ENCODE results near the gene RPS15. TPM values are rescaled to one million over a fixed set of nuclear protein-coding genes. Genes with fewer than 3 reads are reported as not detected.

The RPS15 gene
- total RNA-seq, 4 donors from 2014 or later: 1,291 to 3,466 (median 2,344) TPM

- no peak for ATAC-seq
- 71% methylated on average over 7 of the region's 11 CpGs; no CpG with 5 or more reads in 1 of the 2 donors for WGBS, 2 donors (ENCODE audit: low coverage in 1 of 2)
- Histone ChIP-seq H3K27ac (no peak overlapping the region), H3K4me3 (peak overlapping the region in 1 of 2 donors; percentile 64), H3K4me1 (peaks cover 3 to 44% (median 9%) of the 10 kb centered on the region in 3 donors), H3K9me3 (no peaks in the 10 kb centered on the region), H3K36me3 (peaks cover 0 to 4% of the 10 kb centered on the region in 2 donors), H3K27me3 (no peaks in the 10 kb centered on the region)
- TF ChIP-seq POLR2AphosphoS5 (IDR thresholded peaks at IDR 0.05) (no peak), CTCF (IDR thresholded peaks at IDR 0.05) (no peak), POLR2A (IDR thresholded peaks at IDR 0.05) (no peak), EP300 (IDR thresholded peaks at IDR 0.05) (no peak)
These were observed 36.3 kb upstream of the RPS15 start for GRCh38 chr19:1401889-1402217.

- H3K4me3 ChIP-seq: no peak overlapping the region
- H3K27ac ChIP-seq: no peak overlapping the region
- no peaks in the 10 kb centered on the region for H3K27me3 ChIP-seq
- no peaks in the 10 kb centered on the region for H3K9me3 ChIP-seq
- no peak for ATAC-seq
- H3K36me3 ChIP-seq: peaks cover 0 to 4% of the 10 kb centered on the region in 2 donors
- 75% methylated on average over 2 of the region's 25 CpGs; no CpG with 5 or more reads in 1 of the 2 donors for WGBS, 2 donors (ENCODE audit: low coverage in 1 of 2)
- TF ChIP-seq POLR2AphosphoS5 (IDR thresholded peaks at IDR 0.05): no peak
- TF ChIP-seq POLR2A (IDR thresholded peaks at IDR 0.05): no peak
- TF ChIP-seq CTCF (IDR thresholded peaks at IDR 0.05): no peak
- no peak for TF ChIP-seq EP300 (IDR thresholded peaks at IDR 0.05)
- peaks cover 3 to 46% (median 9%) of the 10 kb centered on the region in 3 donors for H3K4me1 ChIP-seq
These were observed 35.7 kb upstream of the RPS15 start for GRCh38 chr19:1402411-1403070.

- WGBS, 2 donors (ENCODE audit: low coverage in 1 of 2): 1 to 7% methylated on average over 2 to 6 of the region's 72 CpGs
- no peaks in the 10 kb centered on the region for H3K27me3 ChIP-seq
- H3K4me3 ChIP-seq: peak overlapping the region; percentile 8 to 100
- no peaks in the 10 kb centered on the region for H3K9me3 ChIP-seq
- peak in 3 of 4 experiments; percentile 14 to 35 (median 22) for TF ChIP-seq CTCF (IDR thresholded peaks at IDR 0.05)
- no peak for TF ChIP-seq EP300 (IDR thresholded peaks at IDR 0.05)
- no peaks in the 10 kb centered on the region for H3K36me3 ChIP-seq
- H3K4me1 ChIP-seq: peaks cover 3 to 54% (median 31%) of the 10 kb centered on the region in 3 donors
- H3K27ac ChIP-seq: peak overlapping the region in 3 of 4 donors; percentile 84 to 98 (median 96)
- ATAC-seq: peak; percentile 94
These were observed 31.2 kb upstream of the RPS15 start for GRCh38 chr19:1406774-1407527.

- no CpG with 5 or more reads among the region's 121 CpGs for WGBS, 2 donors (ENCODE audit: low coverage in 1 of 2)
- H3K27ac ChIP-seq: peak within 1 kb of the TSS; percentile 83 to 98 (median 97)
- peaks cover 0 to 6% of the 10 kb centered on the region in 2 donors for H3K36me3 ChIP-seq
- no peak for ATAC-seq
- H3K4me1 ChIP-seq: peaks cover 3 to 54% (median 37%) of the 10 kb centered on the region in 3 donors
- H3K9me3 ChIP-seq: no peaks in the 10 kb centered on the region
- no peaks in the 10 kb centered on the region for H3K27me3 ChIP-seq
- H3K4me3 ChIP-seq: peak within 1 kb of the TSS; percentile 88 to 100
- no peak for TF ChIP-seq POLR2AphosphoS5 (IDR thresholded peaks at IDR 0.05)
- TF ChIP-seq POLR2A (IDR thresholded peaks at IDR 0.05): peak; percentile 44 to 70
- peak in 1 of 4 experiments; percentile 3 for TF ChIP-seq CTCF (IDR thresholded peaks at IDR 0.05)
These were observed 30.5 kb upstream of the RPS15 start, which contains the start of gene DAZAP1 for GRCh38 chr19:1407528-1408299. DAZAP1 (plus strand) TSS chr19:1407586; CDS start chr19:1407774, 188 bp downstream.
